ENCODE results near the gene AGAP1. TPM values are rescaled to one million over a fixed set of nuclear protein-coding genes. Genes with fewer than 3 reads are reported as not detected.

The AGAP1 gene
- total RNA-seq, 2 experiments from 2014 or later = 2.2 TPM

DNA sequence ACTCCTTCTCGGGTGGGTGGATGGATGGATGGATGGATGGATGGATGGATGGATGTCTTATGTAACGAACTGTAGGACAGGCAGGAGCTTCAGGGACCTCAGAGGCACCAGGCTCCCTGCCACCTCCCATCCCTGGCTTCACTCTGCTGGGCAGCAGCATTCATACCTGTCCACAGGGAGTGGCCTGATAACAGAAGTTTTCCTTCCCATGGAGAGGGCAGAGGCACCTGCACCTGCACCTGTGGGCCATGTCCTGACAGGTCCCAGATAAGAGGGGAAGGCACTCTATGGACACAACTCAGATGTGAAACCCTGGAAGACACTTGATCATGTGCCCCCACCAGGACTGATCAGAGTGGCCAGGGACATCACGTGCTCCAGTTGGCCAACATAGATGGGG, 532.0 kb downstream of the AGAP1 start:
- H3K9me3 Mint-ChIP-seq (ENCODE audit: low read depth) = peaks cover under 1% of the 10 kb centered on the region
- H3K4me1 Mint-ChIP-seq = no peaks in the 10 kb centered on the region
- H3K27ac Mint-ChIP-seq = no peak overlapping the region
- no peaks in the 10 kb centered on the region for H3K36me3 Mint-ChIP-seq (ENCODE audit: low read depth)
- CTCF ChIA-PET = no interaction called here
- peaks cover 2% of the 10 kb centered on the region for H3K27me3 Mint-ChIP-seq
- no peak for ATAC-seq
- intact Hi-C loops (cut with DNase I, micrococcal nuclease) = no loop called here
- DNase-seq = no peak
- no peak overlapping the region for H3K4me3 Mint-ChIP-seq
- POLR2A ChIA-PET = no interaction called here

DNA sequence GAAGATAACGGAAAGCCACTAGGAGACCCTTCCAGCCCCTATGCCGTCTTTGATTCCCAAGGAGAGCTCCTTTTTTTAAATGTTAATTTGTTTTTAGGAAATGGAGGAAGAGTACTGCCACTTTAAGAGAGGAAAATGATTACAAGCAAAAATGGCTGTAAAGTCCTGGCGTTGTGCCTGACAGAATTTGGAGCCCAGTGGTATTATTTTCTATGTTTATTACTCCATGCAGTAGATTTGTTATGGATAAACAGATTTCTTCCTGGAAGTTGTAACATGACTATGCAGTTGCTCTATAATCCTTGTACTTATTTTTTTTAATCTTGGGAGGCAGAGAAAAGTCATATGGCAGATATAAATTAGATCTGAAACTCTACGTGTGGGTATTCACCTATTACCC, 533.0 kb downstream of the AGAP1 start:
- CTCF ChIA-PET = no interaction called here
- intact Hi-C loops (cut with DNase I, micrococcal nuclease) = no loop called here
- DNase-seq = no peak

DNA sequence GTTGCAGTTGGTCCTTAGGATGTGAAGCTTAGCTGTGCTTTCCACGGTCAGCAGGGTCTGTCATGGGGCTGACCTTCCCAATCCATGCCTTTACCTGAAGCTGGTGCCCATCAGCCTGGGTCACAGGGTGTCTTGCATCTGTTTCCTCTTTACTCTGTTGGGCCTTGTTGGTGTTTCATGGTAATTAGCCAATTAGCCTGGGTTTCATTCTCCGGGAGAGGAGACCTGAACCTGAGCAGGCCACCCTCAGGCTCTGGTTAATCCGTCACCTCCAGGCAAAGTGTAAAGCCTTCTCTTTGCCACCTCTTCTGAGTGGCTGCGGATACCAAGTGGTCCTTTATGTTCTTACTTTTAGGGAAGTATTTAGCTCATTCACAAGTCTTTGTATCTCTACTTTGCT, 534.2 kb downstream of the AGAP1 start:
- no peaks in the 10 kb centered on the region for H3K4me1 Mint-ChIP-seq
- H3K27me3 Mint-ChIP-seq = peaks cover 8% of the 10 kb centered on the region
- H3K4me3 Mint-ChIP-seq = no peak overlapping the region
- CTCF ChIA-PET = no interaction called here
- DNase-seq = no peak
- peaks cover 2% of the 10 kb centered on the region for H3K9me3 Mint-ChIP-seq (ENCODE audit: low read depth)
- ATAC-seq = no peak
- H3K27ac Mint-ChIP-seq = no peak overlapping the region
- intact Hi-C loops (cut with DNase I, micrococcal nuclease) = no loop called here
- no peaks in the 10 kb centered on the region for H3K36me3 Mint-ChIP-seq (ENCODE audit: low read depth)
- POLR2A ChIA-PET = no interaction called here

More for the DNA sequence above, 533.0 kb downstream of the AGAP1 start:
- Mint-ChIP-seq H3K27ac (no peak overlapping the region), H3K4me3 (no peak overlapping the region), H3K9me3 (ENCODE audit: low read depth) (peaks cover 2% of the 10 kb centered on the region), H3K27me3 (peaks cover 2% of the 10 kb centered on the region), H3K36me3 (ENCODE audit: low read depth) (no peaks in the 10 kb centered on the region), H3K4me1 (no peaks in the 10 kb centered on the region)
- ATAC-seq = no peak
- POLR2A ChIA-PET = no interaction called here

DNA sequence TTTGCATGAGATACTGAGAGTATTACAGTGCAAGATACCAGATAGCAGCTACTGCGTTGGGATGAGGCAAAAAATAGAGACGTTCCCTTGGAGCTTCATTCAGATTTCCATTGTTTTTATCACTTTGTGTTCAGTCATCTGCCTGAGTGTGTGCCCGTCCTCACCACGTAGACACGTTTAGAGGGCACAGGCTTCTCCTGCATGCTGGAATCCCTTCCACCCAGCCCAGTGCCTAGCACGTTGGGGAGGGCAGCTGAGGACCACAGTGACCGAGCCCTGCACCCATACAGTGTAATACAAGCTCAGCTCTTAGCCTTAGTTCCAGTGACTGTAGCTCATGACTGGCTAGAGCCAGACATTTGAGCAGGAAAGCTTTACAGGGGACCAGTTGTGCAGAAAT, 539.6 kb downstream of the AGAP1 start:
- Mint-ChIP-seq H3K4me1 (no peaks in the 10 kb centered on the region), H3K4me3 (no peak overlapping the region), H3K27me3 (peaks cover 12% of the 10 kb centered on the region), H3K9me3 (ENCODE audit: low read depth) (peaks cover 2% of the 10 kb centered on the region), H3K27ac (no peak overlapping the region), H3K36me3 (ENCODE audit: low read depth) (no peaks in the 10 kb centered on the region)
- intact Hi-C loops (cut with DNase I, micrococcal nuclease) = no loop called here
- POLR2A ChIA-PET = no interaction called here
- ATAC-seq (no peak), DNase-seq (no peak)
- CTCF ChIA-PET = interaction anchor here (0.7 kb wide), 1 partner anchor 11 kb away, joined by 3 read pairs; no protein-coding TSS in a partner anchor

DNA sequence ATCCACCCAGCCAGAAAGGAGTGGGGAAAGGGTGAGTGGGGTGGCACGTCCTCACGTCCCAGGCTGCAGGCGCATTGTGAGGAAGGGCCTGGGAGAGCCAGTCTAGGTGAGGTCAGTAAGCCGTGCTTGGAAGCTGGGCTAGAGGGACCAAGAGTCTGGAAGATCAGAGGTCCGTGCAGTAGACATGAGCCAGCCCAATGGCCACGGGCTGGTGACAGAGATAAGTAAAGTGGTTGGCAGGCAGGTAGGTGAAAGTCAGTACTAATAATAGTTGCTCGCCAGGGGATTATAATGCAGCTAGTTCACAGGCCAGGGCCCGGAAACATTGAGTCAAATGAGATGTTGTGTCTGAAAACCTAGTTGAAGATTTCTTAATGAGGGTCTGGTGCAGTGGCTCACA, 541.1 kb downstream of the AGAP1 start:
- POLR2A ChIA-PET = no interaction called here
- H3K27me3 Mint-ChIP-seq = peaks cover 12% of the 10 kb centered on the region

DNA sequence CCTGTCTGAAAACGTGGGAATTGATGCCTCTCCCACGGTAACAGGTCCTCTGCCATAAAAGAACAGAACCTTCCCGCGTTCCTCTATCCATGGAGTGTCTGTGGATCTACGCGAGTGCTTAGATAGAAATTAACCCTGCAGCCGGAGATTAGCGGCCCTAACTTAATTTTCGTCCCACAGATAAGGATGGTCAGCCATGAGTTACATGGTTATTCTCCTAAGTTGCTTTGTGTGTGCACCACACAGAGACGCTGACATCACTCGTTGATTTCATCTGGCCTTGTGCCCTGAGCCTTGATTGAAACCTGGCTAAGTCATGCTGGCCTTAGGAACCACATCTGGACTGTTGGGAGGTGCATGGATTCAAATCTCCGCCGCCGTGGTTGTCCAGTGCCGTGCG, 542.2 kb downstream of the AGAP1 start:
- ChIA-PET CTCF (no interaction called here), POLR2A (no interaction called here)
- peaks cover 18% of the 10 kb centered on the region for H3K27me3 Mint-ChIP-seq
- no peak for ATAC-seq
- DNase-seq = no peak
- H3K27ac Mint-ChIP-seq = no peak overlapping the region
- no peaks in the 10 kb centered on the region for H3K36me3 Mint-ChIP-seq (ENCODE audit: low read depth)
- no peaks in the 10 kb centered on the region for H3K4me1 Mint-ChIP-seq
- H3K4me3 Mint-ChIP-seq = no peak overlapping the region
- H3K9me3 Mint-ChIP-seq (ENCODE audit: low read depth) = peaks cover under 1% of the 10 kb centered on the region
- intact Hi-C loops (cut with DNase I, micrococcal nuclease) = no loop called here

More for the DNA sequence above, 541.1 kb downstream of the AGAP1 start:
- no peak overlapping the region for H3K4me3 Mint-ChIP-seq
- intact Hi-C loops (cut with DNase I, micrococcal nuclease) = no loop called here
- DNase-seq = no peak
- no peak overlapping the region for H3K27ac Mint-ChIP-seq
- no peaks in the 10 kb centered on the region for H3K36me3 Mint-ChIP-seq (ENCODE audit: low read depth)
- no peak for ATAC-seq
- peaks cover 2% of the 10 kb centered on the region for H3K9me3 Mint-ChIP-seq (ENCODE audit: low read depth)
- CTCF ChIA-PET = no interaction called here
- H3K4me1 Mint-ChIP-seq = no peaks in the 10 kb centered on the region

DNA sequence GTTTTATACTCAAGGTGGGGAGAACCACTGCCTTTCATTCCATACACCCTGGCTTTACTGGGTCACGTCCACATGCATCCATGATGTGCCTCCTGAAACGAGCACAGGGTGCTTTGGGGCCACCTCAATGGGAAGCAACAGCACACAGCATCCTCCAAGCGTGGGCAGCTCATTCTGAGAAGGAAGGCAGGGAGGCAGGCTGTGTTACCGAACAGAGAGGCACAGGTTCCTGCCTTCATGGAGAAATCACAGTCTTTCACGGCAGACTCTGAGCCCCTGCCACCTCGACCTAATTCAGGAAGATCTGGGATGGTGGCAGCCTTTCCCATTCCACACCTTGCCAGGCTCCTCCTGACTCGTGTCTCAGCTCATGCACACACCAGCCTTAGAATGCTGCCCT, 544.3 kb downstream of the AGAP1 start:
- Mint-ChIP-seq H3K9me3 (ENCODE audit: low read depth) (no peaks in the 10 kb centered on the region), H3K27me3 (peaks cover 17% of the 10 kb centered on the region), H3K27ac (no peak overlapping the region), H3K4me3 (no peak overlapping the region), H3K36me3 (ENCODE audit: low read depth) (no peaks in the 10 kb centered on the region), H3K4me1 (no peaks in the 10 kb centered on the region)
- CTCF ChIA-PET = no interaction called here
- POLR2A ChIA-PET = no interaction called here
- intact Hi-C loops (cut with DNase I, micrococcal nuclease) = no loop called here
- no peak for ATAC-seq
- DNase-seq = no peak

DNA sequence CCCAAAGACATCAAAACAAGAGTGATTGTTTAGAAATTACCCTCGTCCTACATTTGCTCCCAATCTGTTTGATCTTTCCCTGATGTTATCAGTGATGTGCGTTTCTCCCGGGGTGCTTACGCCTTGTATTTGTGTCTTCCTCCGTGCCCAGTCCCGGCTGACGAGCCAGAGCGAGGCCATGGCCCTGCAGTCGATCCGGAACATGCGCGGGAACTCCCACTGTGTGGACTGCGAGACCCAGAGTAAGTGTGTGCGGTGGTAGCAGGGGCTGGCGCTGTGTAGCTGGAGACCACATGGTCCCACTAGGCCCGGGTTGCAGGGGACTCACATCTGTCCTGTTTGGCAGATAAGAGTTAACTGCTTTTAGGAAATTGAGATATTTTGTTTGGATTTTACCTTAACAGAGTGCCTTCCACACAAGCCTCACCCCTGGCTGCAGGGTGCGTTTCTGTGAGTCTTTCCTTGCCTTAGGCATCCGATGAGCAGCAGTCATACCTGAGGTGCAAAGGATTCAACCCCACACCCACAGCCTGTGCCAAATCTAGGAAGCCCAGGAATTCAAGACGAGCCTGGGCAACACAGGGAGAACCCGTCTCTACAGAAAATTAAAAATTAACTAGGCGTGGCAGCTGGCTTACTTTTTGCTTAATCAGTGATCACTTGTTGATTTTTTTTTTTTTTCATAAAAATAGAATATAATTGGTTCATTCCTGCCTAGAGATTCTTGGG, 546.9 kb downstream of the AGAP1 start:
- Mint-ChIP-seq H3K27ac (no peak overlapping the region), H3K36me3 (ENCODE audit: low read depth) (no peaks in the 10 kb centered on the region), H3K9me3 (ENCODE audit: low read depth) (no peaks in the 10 kb centered on the region), H3K4me3 (no peak overlapping the region), H3K27me3 (peaks cover 18% of the 10 kb centered on the region), H3K4me1 (no peaks in the 10 kb centered on the region)
- ATAC-seq (no peak), DNase-seq (no peak)
- POLR2A ChIA-PET = no interaction called here
- intact Hi-C loops (cut with DNase I, micrococcal nuclease) = no loop called here
- CTCF ChIA-PET = no interaction called here

DNA sequence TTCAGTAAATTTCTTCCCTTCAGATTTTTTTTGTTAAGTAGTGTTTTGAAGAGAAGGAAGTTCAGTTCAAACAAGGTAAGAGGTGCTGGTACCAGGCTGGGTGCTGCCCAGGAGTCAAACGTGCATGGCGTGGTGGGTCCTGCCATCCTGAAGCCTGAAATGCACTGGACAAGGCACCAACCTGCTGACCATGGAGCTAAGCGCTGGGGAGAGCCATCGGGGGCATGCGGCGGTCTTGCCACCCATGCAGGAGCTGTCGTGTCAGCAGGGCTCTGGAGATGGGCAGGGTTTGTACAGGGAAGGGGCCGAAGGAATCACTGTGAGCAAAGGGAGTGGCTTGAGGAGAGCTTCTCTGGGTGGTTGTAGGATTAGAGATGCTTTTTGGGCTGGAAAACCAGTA, 547.8 kb downstream of the AGAP1 start:
- H3K36me3 Mint-ChIP-seq (ENCODE audit: low read depth) = no peaks in the 10 kb centered on the region
- H3K9me3 Mint-ChIP-seq (ENCODE audit: low read depth) = no peaks in the 10 kb centered on the region
- no peak for DNase-seq

DNA sequence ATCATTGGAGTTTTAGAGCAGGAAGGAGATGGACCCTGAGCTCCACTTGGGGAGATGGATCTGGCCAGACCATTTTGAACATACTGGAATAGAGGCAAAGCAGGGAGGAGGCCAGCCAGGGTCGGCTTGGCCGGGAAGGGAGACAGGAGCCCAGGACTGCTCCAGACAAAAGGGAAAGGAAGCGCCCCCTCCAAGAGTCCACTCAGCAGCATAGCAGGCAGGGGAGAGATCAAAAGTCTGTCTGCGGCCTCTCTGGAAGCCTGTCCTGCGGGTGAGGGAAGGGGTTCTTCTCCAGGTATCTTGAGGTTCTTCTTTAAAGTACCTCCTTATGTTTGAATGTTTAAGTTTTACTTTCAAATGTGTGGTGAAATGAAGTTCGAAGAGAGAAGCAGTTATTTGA, 548.2 kb downstream of the AGAP1 start:
- no peak for ATAC-seq
- ChIA-PET CTCF (no interaction called here), POLR2A (no interaction called here)
- H3K4me3 Mint-ChIP-seq = no peak overlapping the region
- H3K9me3 Mint-ChIP-seq (ENCODE audit: low read depth) = no peaks in the 10 kb centered on the region
- H3K36me3 Mint-ChIP-seq (ENCODE audit: low read depth) = no peaks in the 10 kb centered on the region
- intact Hi-C loops (cut with DNase I, micrococcal nuclease) = no loop called here
- DNase-seq = no peak
- H3K4me1 Mint-ChIP-seq = no peaks in the 10 kb centered on the region
- H3K27me3 Mint-ChIP-seq = peaks cover 22% of the 10 kb centered on the region
- no peak overlapping the region for H3K27ac Mint-ChIP-seq

More for the DNA sequence above, 547.8 kb downstream of the AGAP1 start:
- Mint-ChIP-seq H3K27ac (no peak overlapping the region), H3K27me3 (peaks cover 22% of the 10 kb centered on the region), H3K4me1 (no peaks in the 10 kb centered on the region), H3K4me3 (no peak overlapping the region)
- POLR2A ChIA-PET = no interaction called here
- intact Hi-C loops (cut with DNase I, micrococcal nuclease) = no loop called here
- no peak for ATAC-seq
- CTCF ChIA-PET = no interaction called here

DNA sequence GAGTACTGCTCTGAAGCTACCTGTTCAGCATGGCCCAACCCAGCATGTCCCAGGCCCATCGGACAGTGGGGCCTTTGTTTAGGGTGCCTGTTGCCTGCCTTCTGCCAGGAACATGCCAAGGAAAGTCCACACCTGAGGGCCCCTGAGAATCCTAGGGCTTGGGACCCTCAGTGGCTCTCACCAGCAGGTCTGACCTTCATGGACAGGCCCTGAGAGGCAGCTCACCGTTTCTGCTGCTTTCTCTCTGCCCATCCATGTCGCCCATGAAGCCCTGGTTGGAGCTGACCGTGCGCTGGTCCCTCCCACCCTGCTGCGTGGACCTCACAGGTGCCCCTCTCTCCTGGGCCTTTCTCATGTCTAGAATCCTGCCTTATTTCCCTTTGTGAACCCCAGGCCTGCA, 550.3 kb downstream of the AGAP1 start:
- Mint-ChIP-seq H3K36me3 (ENCODE audit: low read depth) (no peaks in the 10 kb centered on the region), H3K9me3 (ENCODE audit: low read depth) (no peaks in the 10 kb centered on the region), H3K4me1 (no peaks in the 10 kb centered on the region), H3K27ac (no peak overlapping the region), H3K27me3 (peaks cover 25% of the 10 kb centered on the region), H3K4me3 (no peak overlapping the region)
- no peak for DNase-seq
- intact Hi-C loops (cut with DNase I, micrococcal nuclease) = no loop called here
- ChIA-PET CTCF (interaction anchor here (1.3 kb wide), 1 partner anchor 92 kb away, joined by 4 read pairs; no protein-coding TSS in a partner anchor), POLR2A (no interaction called here)
- ATAC-seq = no peak

DNA sequence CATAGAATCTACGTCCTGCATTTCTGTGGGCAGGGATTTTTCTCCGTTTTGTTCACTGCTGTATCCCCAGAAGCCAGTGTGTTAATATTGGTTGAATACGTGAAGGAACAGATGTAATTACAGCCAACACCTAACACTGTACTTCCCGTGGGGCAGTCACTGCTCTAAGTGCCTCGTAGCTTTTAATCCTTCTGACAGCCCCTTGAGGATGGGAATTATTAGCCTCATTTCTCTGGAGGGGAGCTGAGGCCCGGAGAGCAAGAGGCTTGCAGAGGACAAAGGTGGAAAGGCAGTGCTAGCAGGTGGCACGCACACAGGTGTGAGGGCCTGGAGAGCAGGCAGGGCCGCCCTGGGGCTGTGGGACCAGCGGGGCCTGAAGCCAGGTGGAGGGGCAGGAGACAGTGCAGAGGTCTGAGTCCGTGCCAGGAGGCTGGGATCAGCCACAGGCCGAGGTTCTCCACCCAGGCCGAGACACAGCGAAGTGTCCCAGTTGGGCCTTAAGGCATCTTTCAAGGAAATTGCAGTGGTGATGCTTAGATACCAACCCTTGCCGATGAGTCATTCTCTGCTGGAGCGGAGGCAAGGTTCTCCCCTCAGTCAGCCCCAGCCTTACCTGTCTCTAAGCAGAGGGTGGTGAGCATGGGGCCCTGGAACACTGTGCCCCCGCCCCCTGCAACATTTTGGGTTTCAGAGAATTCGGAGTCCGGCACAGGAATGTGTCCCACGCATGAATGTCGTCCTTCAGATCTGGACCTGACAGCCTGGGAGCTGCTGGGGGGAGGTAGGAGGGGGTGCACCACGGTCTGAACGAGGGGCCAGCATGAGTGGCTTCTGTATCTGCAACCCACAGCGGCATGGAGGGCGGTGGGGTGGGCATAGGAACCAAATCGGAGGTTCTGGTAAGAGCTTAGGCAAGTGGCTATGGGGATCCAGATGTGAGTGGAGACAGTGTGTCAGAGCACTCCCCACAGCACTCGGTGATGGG, 551.7 kb downstream of the AGAP1 start:
- intact Hi-C loops (cut with DNase I, micrococcal nuclease) = no loop called here
- Mint-ChIP-seq H3K9me3 (ENCODE audit: low read depth) (no peaks in the 10 kb centered on the region), H3K4me3 (no peak overlapping the region), H3K27ac (no peak overlapping the region), H3K27me3 (peaks cover 19% of the 10 kb centered on the region), H3K4me1 (peaks cover 7% of the 10 kb centered on the region), H3K36me3 (ENCODE audit: low read depth) (no peaks in the 10 kb centered on the region)
- CTCF ChIA-PET = no interaction called here
- POLR2A ChIA-PET = no interaction called here
- DNase-seq (no peak), ATAC-seq (no peak)
